MM.1S (cell line): ENCODE results near the gene PARD3.
A peak's percentile ranks its signal among the peaks of the same experiment; 100 is the strongest.

Experiments used
- DNase-seq: peaks from one replicate; pipeline ENCODE4 v3.0.0-alpha.2; 2015
- H2AFZ ChIP-seq: fragments of 300-600 bp; sonication (generic); 2 replicates; pipeline ENCODE4 v1.6.0; 2016; ENCODE audit warnings: antibody characterized with exemption, low read length
- H3F3A ChIP-seq: fragments of 300-600 bp; sonication (generic); 2 replicates; pipeline ENCODE4 v1.6.1; 2016; ENCODE audit warnings: mild to moderate bottlenecking, antibody characterized with exemption, low read length, moderate library complexity, mixed read lengths; ENCODE audit not compliant: insufficient read depth
- H3K27ac ChIP-seq: fragments of 300-600 bp; sonication (generic); 2 replicates; pipeline ENCODE4 v1.5.1; 2016; ENCODE audit warnings: mild to moderate bottlenecking, low read length
- H3K27me3 ChIP-seq: fragments of 300-600 bp; sonication (generic); replicated peaks from 2 replicates; pipeline ENCODE4 v1.6.0; 2016; ENCODE audit warnings: low read length; ENCODE audit not compliant: insufficient read depth
- H3K36me3 ChIP-seq: fragments of 300-600 bp; sonication (generic); replicated peaks from 2 replicates; pipeline ENCODE4 v1.6.1; 2016; ENCODE audit warnings: mild to moderate bottlenecking, low read length, mixed read lengths; ENCODE audit not compliant: insufficient read depth
- H3K4me1 ChIP-seq: fragments of 300-600 bp; sonication (generic); 2 replicates; pipeline ENCODE4 v1.6.1; 2016; ENCODE audit warnings: low read length, mixed read lengths
- H3K4me2 ChIP-seq: fragments of 300-600 bp; sonication (generic); 2 replicates; pipeline ENCODE4 v1.6.0; 2016; ENCODE audit warnings: low read depth, low read length
- H3K4me3 ChIP-seq: fragments of 300-600 bp; sonication (generic); 2 replicates; pipeline ENCODE4 v1.5.1; 2016; ENCODE audit warnings: low read length, mixed read lengths
- H3K79me2 ChIP-seq: fragments of 300-600 bp; sonication (generic); 2 replicates; pipeline ENCODE4 v1.6.1; 2016; ENCODE audit warnings: mixed run types, low read length, mixed read lengths
- H3K9ac ChIP-seq: fragments of 300-600 bp; sonication (generic); 2 replicates; pipeline ENCODE4 v1.6.1; 2016; ENCODE audit warnings: low read length, mixed read lengths
- H3K9me2 ChIP-seq: fragments of 300-600 bp; sonication (generic); replicated peaks from 2 replicates; pipeline ENCODE4 v1.6.1; 2016; ENCODE audit warnings: mild to moderate bottlenecking, low read length, mixed read lengths; ENCODE audit not compliant: insufficient read depth
- H3K9me3 ChIP-seq: fragments of 300-600 bp; sonication (generic); replicated peaks from 2 replicates; pipeline ENCODE4 v1.6.1; 2016; ENCODE audit warnings: mild to moderate bottlenecking, low read length, mixed read lengths; ENCODE audit not compliant: insufficient read depth
- H4K20me1 ChIP-seq: fragments of 300-600 bp; sonication (generic); 2 replicates; pipeline ENCODE4 v1.6.1; 2016; ENCODE audit warnings: mild to moderate bottlenecking, low read length, moderate library complexity, mixed read lengths; ENCODE audit not compliant: insufficient read depth
- CTCF ChIP-seq: fragments of 300-600 bp; sonication (generic); IDR thresholded peaks from 2 replicates; pipeline ENCODE4 v1.5.1; 2016; ENCODE audit warnings: antibody characterized with exemption, low read length, mixed read lengths
- EZH2 ChIP-seq: fragments of 300-600 bp; sonication (generic); optimal IDR thresholded peaks from 2 replicates; pipeline ENCODE3; 2017; ENCODE audit warnings: low read depth, mild to moderate bottlenecking, antibody characterized with exemption, low read length, mixed read lengths
- EZH2phosphoT487 ChIP-seq: fragments of 300-600 bp; sonication (generic); IDR thresholded peaks from 2 replicates; pipeline ENCODE4 v1.6.1; 2018; ENCODE audit warnings: antibody characterized with exemption, low read length

PARD3 gene

DNA sequence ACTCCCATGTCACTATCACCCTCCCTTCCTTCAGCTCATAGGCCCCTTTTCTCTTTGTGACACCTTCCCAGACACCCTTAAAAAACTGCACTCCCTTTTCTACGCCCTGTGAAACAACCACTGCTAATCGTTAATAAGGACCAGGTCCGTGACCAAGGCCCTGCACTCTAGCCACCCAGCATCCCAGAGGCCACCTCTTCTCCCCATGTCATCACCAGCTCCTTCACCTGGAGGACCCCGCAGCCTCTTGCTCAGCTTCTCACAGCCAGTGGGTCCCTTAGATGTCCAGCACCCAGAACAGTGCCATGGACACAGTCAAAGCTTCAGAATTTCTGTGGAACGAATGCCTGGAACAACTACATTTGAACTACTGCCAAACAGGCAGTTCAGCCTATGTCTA, 2.3 kb downstream of the PARD3 start:
- no peaks in the 10 kb centered on the region for H3K9me2 ChIP-seq
- H3K9me3 ChIP-seq = no peaks in the 10 kb centered on the region
- no peaks in the 10 kb centered on the region for H3K36me3 ChIP-seq
- peaks cover 33% of the 10 kb centered on the region for H3K4me1 ChIP-seq
- H4K20me1 ChIP-seq = peaks cover 9% of the 10 kb centered on the region
- H3K4me2 ChIP-seq = peak overlapping the region; percentile 96; the same call in 1 of the 2 replicates
- DNase-seq = no peak
- H3K4me3 ChIP-seq = no peak overlapping the region
- H3K27me3 ChIP-seq = no peaks in the 10 kb centered on the region
- no peak overlapping the region for H2AFZ ChIP-seq
- H3K9ac ChIP-seq = no peak overlapping the region
- H3K27ac ChIP-seq = no peak overlapping the region
- no peak for TF ChIP-seq CTCF
- TF ChIP-seq EZH2phosphoT487 = no peak
- TF ChIP-seq EZH2 = no peak
- peaks cover 27% of the 10 kb centered on the region for H3F3A ChIP-seq
- H3K79me2 ChIP-seq = peaks cover 65% of the 10 kb centered on the region

DNA sequence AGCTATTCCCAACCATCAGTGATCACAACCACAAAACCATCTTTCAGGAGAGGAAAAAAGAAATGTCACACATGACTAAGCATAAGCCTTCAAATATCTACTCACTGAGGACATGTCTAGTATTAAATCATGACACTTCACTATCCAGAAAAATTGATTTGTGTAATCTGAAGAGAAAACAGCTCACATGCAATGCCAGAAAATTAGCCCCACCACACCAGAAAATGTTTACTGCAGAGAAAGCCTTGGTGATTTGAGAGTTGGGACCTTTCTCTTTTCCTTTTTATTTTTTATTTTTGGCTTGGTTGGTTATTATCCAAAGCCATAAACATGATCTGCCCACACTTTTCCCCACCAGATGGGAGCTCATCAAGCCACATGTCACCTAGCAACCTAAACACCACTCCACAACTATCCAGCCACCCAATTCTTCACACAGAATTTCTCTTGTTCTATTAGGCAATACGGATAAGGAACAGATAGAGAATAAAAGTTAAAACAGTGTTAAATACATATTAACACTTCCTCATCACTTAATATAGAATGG, 3.1 kb downstream of the PARD3 start:
- no peak for TF ChIP-seq EZH2phosphoT487
- no peak for TF ChIP-seq CTCF
- TF ChIP-seq EZH2 = no peak
- Histone ChIP-seq H3K9ac (no peak overlapping the region), H4K20me1 (peaks cover 9% of the 10 kb centered on the region), H3K4me2 (no peak overlapping the region), H3K36me3 (no peaks in the 10 kb centered on the region), H3K79me2 (peaks cover 73% of the 10 kb centered on the region), H3K27ac (no peak overlapping the region), H3K9me2 (no peaks in the 10 kb centered on the region), H2AFZ (no peak overlapping the region), H3F3A (peaks cover 27% of the 10 kb centered on the region), H3K4me1 (peaks cover 33% of the 10 kb centered on the region), H3K9me3 (no peaks in the 10 kb centered on the region), H3K27me3 (no peaks in the 10 kb centered on the region), H3K4me3 (no peak overlapping the region)
- DNase-seq = no peak

DNA sequence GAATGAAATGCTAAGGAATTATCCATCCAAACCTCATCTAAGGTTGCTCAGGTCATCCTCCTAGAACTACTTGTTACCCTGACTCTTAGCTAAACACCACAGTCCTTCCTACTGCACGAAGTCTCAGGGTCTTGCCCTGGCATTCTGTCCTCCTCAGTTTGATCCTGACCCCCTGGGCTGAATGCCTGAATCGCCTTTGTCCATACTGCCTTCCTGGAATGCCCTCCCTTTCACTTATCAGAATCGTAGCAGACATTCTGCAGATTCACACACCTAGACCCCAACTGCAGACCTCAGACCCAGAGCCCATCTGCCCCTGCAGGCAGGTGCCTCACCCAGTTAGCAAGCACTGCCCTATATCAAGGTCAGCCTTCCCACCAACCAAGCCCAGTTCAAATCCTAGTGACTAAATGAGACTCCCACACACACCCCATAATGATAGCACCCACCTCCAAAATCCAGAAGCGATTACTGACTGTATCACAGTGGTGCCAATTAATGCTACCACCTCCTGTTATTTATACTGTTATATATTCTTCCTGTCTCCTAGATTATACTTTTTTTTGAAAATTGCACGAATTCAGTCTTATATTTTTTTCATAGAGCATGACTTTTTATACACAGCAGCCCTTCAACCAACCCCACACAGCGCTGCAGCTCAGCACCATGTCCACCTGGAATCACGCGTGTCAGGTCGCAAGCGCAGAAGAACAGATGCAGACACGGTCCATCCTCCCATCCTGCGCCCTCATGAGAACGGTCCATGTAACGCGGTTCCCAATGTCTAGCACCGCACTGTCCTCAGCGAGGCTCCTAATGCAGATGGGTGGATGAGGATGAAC, 3.7 kb downstream of the PARD3 start:
- Histone ChIP-seq H3K9me3 (no peaks in the 10 kb centered on the region), H3K4me3 (no peak overlapping the region), H3K79me2 (peaks cover 80% of the 10 kb centered on the region), H3K27me3 (no peaks in the 10 kb centered on the region), H3K9me2 (no peaks in the 10 kb centered on the region), H3F3A (peaks cover 27% of the 10 kb centered on the region), H3K4me1 (peaks cover 31% of the 10 kb centered on the region), H2AFZ (no peak overlapping the region), H3K4me2 (no peak overlapping the region), H3K27ac (no peak overlapping the region), H3K9ac (no peak overlapping the region), H4K20me1 (peaks cover 9% of the 10 kb centered on the region), H3K36me3 (no peaks in the 10 kb centered on the region)
- TF ChIP-seq EZH2 = no peak
- no peak for TF ChIP-seq CTCF
- TF ChIP-seq EZH2phosphoT487 = no peak
- no peak for DNase-seq
